Epithelial cell of prostate (primary cell): ENCODE data around the gene HAUS7.
A peak's percentile ranks its signal among the peaks of the same experiment; 100 is the strongest.

Experiments
- DNase-seq: peaks from one replicate; pipeline ENCODE4 v3.0.0-alpha.2; 2011; ENCODE audit warnings: low read depth, low spot score
- H3K27ac ChIP-seq: fragments of 450-650 bp; 2 replicates; pipeline ENCODE4 v1.5.1; 2017; ENCODE audit warnings: mild to moderate bottlenecking

Gene HAUS7

GRCh38 chrX:153443476-153444332, 26.7 kb downstream of the HAUS7 start:
- H3K27ac ChIP-seq: no peak overlapping the region
- no peak for DNase-seq

- DNase-seq: no peak
- peak overlapping the region; percentile 63 for H3K27ac ChIP-seq
These were observed 27.9 kb downstream of the HAUS7 start for GRCh38 chrX:153442463-153442862.

- peak overlapping the region; percentile 63 for H3K27ac ChIP-seq
- peak; percentile 48 for DNase-seq
These were observed 28.4 kb downstream of the HAUS7 start for GRCh38 chrX:153441981-153442380.

GRCh38 chrX:153441296-153441695, 29.1 kb downstream of the HAUS7 start:
- peak overlapping the region; percentile 63 for H3K27ac ChIP-seq
- DNase-seq: no peak

GRCh38 chrX:153440556-153441135, 29.7 kb downstream of the HAUS7 start:
- peak; percentile 14 for DNase-seq
- H3K27ac ChIP-seq: no peak overlapping the region

GRCh38 chrX:153439977-153440376, 30.4 kb downstream of the HAUS7 start:
- DNase-seq: no peak
- no peak overlapping the region for H3K27ac ChIP-seq

GRCh38 chrX:153438532-153438931, 31.8 kb downstream of the HAUS7 start:
- H3K27ac ChIP-seq: no peak overlapping the region

GRCh38 chrX:153435845-153436244, 34.5 kb downstream of the HAUS7 start:
- no peak for DNase-seq
- no peak overlapping the region for H3K27ac ChIP-seq

More at GRCh38 chrX:153438532-153438931, 31.8 kb downstream of the HAUS7 start:
- no peak for DNase-seq

GRCh38 chrX:153434801-153435200, 35.6 kb downstream of the HAUS7 start:
- no peak overlapping the region for H3K27ac ChIP-seq
- DNase-seq: no peak

- no peak for DNase-seq
- no peak overlapping the region for H3K27ac ChIP-seq
These were observed 36.5 kb downstream of the HAUS7 start for GRCh38 chrX:153433781-153434285.

- no peak for DNase-seq
- no peak overlapping the region for H3K27ac ChIP-seq
These were observed 37.2 kb downstream of the HAUS7 start for GRCh38 chrX:153433161-153433680.

GRCh38 chrX:153430796-153431195, 39.6 kb downstream of the HAUS7 start:
- H3K27ac ChIP-seq: no peak overlapping the region
- no peak for DNase-seq

GRCh38 chrX:153426204-153426603, 44.2 kb downstream of the HAUS7 start:
- DNase-seq: no peak
- H3K27ac ChIP-seq: no peak overlapping the region

- DNase-seq: no peak
- H3K27ac ChIP-seq: no peak overlapping the region
These were observed 46.7 kb downstream of the HAUS7 start for GRCh38 chrX:153423652-153424051.

- H3K27ac ChIP-seq: no peak overlapping the region
- no peak for DNase-seq
These were observed 48.5 kb downstream of the HAUS7 start for GRCh38 chrX:153421856-153422255.

- no peak overlapping the region for H3K27ac ChIP-seq
- DNase-seq: no peak
These were observed 49.4 kb downstream of the HAUS7 start for GRCh38 chrX:153420851-153421599.

GRCh38 chrX:153417637-153418036, 52.7 kb downstream of the HAUS7 start:
- H3K27ac ChIP-seq: no peak overlapping the region
- no peak for DNase-seq

GRCh38 chrX:153416781-153417450, 53.5 kb downstream of the HAUS7 start:
- DNase-seq: no peak
- no peak overlapping the region for H3K27ac ChIP-seq

GRCh38 chrX:153414856-153415510, 55.4 kb downstream of the HAUS7 start:
- H3K27ac ChIP-seq: no peak overlapping the region
- DNase-seq: no peak

- no peak overlapping the region for H3K27ac ChIP-seq
- no peak for DNase-seq
These were observed 56.6 kb downstream of the HAUS7 start for GRCh38 chrX:153413731-153414130.
